Neuronal stem cell (in vitro differentiated cells): ENCODE data around the gene SNX6.

ENCODE experiments used
- DNase-seq: peaks from one replicate; pipeline ENCODE4 v3.0.0-alpha.2; 2013; ENCODE audit warnings: low spot score
- H2AFZ ChIP-seq: one replicate; pipeline ENCODE4 v1.6.1; 2013; ENCODE audit warnings: mild to moderate bottlenecking, low read length, inconsistent platforms
- H2AK5ac ChIP-seq: 2 replicates; pipeline ENCODE4 v1.6.1; 2013; ENCODE audit warnings: low read depth, mild to moderate bottlenecking, inconsistent platforms, low read length, moderate library complexity, mixed read lengths
- H2BK120ac ChIP-seq: 2 replicates; pipeline ENCODE4 v1.6.1; 2013; ENCODE audit warnings: low read depth, mild to moderate bottlenecking, inconsistent platforms, low read length, moderate library complexity, mixed read lengths
- H2BK12ac ChIP-seq: one replicate; pipeline ENCODE4 v1.6.1; 2013; ENCODE audit warnings: low read length, inconsistent platforms
- H2BK15ac ChIP-seq: 2 replicates; pipeline ENCODE4 v1.6.1; 2013; ENCODE audit warnings: mild to moderate bottlenecking, low read length, inconsistent platforms, mixed read lengths
- H2BK5ac ChIP-seq: one replicate; pipeline ENCODE4 v1.6.1; 2013; ENCODE audit warnings: inconsistent platforms, mild to moderate bottlenecking, low read length, moderate library complexity
- H3K14ac ChIP-seq: one replicate; pipeline ENCODE4 v1.6.1; 2013; ENCODE audit warnings: low read length, inconsistent platforms
- H3K18ac ChIP-seq: 2 replicates; pipeline ENCODE4 v1.6.1; 2013; ENCODE audit warnings: low read length, inconsistent platforms
- H3K23ac ChIP-seq: 2 replicates; pipeline ENCODE4 v1.6.1; 2013; ENCODE audit warnings: low read depth, mild to moderate bottlenecking, mixed read lengths, low read length, inconsistent platforms; ENCODE audit not compliant: poor library complexity
- H3K27ac ChIP-seq: replicated peaks from 3 replicates; pipeline ENCODE4 v1.5.1; 2013; ENCODE audit warnings: low read length, inconsistent platforms
- H3K27me3 ChIP-seq, 3 experiments: 2 replicates each; pipeline ENCODE4 v1.6.1; 2013; ENCODE audit warnings: low read length in 3 of 3, mild to moderate bottlenecking in 2 of 3, inconsistent platforms in 1 of 3, low read depth in 1 of 3, mixed read lengths in 1 of 3, moderate library complexity in 1 of 3; ENCODE audit not compliant: control insufficient read depth in 3 of 3, insufficient read depth in 3 of 3
- H3K36me3 ChIP-seq, 2 donors: replicated peaks in 1 of 2; 2 replicates each; pipeline ENCODE4 v1.6.1; 2013; ENCODE audit warnings: low read length in 2 of 2; ENCODE audit not compliant: control insufficient read depth in 2 of 2, insufficient read depth in 2 of 2
- H3K4ac ChIP-seq: 2 replicates; pipeline ENCODE4 v1.6.1; 2013; ENCODE audit warnings: inconsistent platforms, mild to moderate bottlenecking, low read length, moderate library complexity
- H3K4me1 ChIP-seq, 2 donors: 1 replicate in 1 of 2; 2 replicates in 1 of 2; pipeline ENCODE4 v1.6.1; 2013; ENCODE audit warnings: low read length in 2 of 2, low read depth in 1 of 2; ENCODE audit not compliant: control insufficient read depth in 2 of 2, insufficient read depth in 1 of 2
- H3K4me2 ChIP-seq: one replicate; pipeline ENCODE4 v1.6.1; 2013; ENCODE audit warnings: mild to moderate bottlenecking, low read length, inconsistent platforms; ENCODE audit not compliant: insufficient read depth, poor library complexity, severe bottlenecking
- H3K4me3 ChIP-seq, 2 donors: 2 replicates each; pipeline ENCODE4 v1.5.1; 2013; ENCODE audit warnings: low read length in 2 of 2, mild to moderate bottlenecking in 2 of 2, inconsistent platforms in 1 of 2, moderate library complexity in 1 of 2
- H3K79me1 ChIP-seq: one replicate; pipeline ENCODE4 v1.6.1; 2013; ENCODE audit warnings: low read depth, mild to moderate bottlenecking, inconsistent platforms, low read length, moderate library complexity
- H3K9ac ChIP-seq: one replicate; pipeline ENCODE4 v1.6.1; 2013; ENCODE audit warnings: mild to moderate bottlenecking, low read depth, low read length, inconsistent platforms; ENCODE audit not compliant: poor library complexity
- H3K9me3 ChIP-seq, 2 donors: replicated peaks in 1 of 2; 2 replicates each; pipeline versions ENCODE3 to v1.6.1; 2013; ENCODE audit warnings: low read length in 2 of 2, mild to moderate bottlenecking in 2 of 2, inconsistent platforms in 1 of 2, low read depth in 1 of 2, mixed read lengths in 1 of 2, moderate library complexity in 1 of 2; ENCODE audit not compliant: control insufficient read depth in 2 of 2, insufficient read depth in 1 of 2
- H4K8ac ChIP-seq: one replicate; pipeline ENCODE4 v1.6.1; 2013; ENCODE audit warnings: low read depth, mild to moderate bottlenecking, inconsistent platforms, low read length, moderate library complexity
- H4K91ac ChIP-seq: one replicate; pipeline ENCODE4 v1.6.1; 2013; ENCODE audit warnings: low read length, low read depth, mild to moderate bottlenecking, inconsistent platforms; ENCODE audit not compliant: poor library complexity
- whole genome bisulfite sequencing, 2 donors: extraction: QIAGEN DNeasy Blood & Tissue Kit; methylation state at CpG; one replicate each; pipeline ENCODE4 v1.1.7; 2013; ENCODE audit warnings: missing lambda C conversion rate in 2 of 2, mixed read lengths in 1 of 2; ENCODE audit not compliant: insufficient read length in 2 of 2, insufficient replicate concordance in 1 of 2; ENCODE audit errors: extremely low coverage in 2 of 2; 5-methylcytosine and 5-hydroxymethylcytosine counted together

The SNX6 gene

GRCh38 chr14:34614638-34615037 is 15.3 kb downstream of the SNX6 start:
- no peak overlapping the region for H2BK12ac ChIP-seq
- H2BK5ac ChIP-seq = no peak overlapping the region
- peaks cover 2% of the 10 kb centered on the region for H3K79me1 ChIP-seq
- H2AK5ac ChIP-seq = no peak overlapping the region
- no peak overlapping the region for H3K18ac ChIP-seq
- H2BK120ac ChIP-seq = no peak overlapping the region
- no peaks in the 10 kb centered on the region for H3K9me3 ChIP-seq
- no peak overlapping the region for H2AFZ ChIP-seq
- WGBS, 2 donors = no CpG with 5 or more reads among the region's 4 CpGs
- no peak overlapping the region for H3K14ac ChIP-seq
- H3K23ac ChIP-seq = no peak overlapping the region
- no peak overlapping the region for H4K91ac ChIP-seq
- H3K27me3 ChIP-seq = no peaks in the 10 kb centered on the region
- no peak overlapping the region for H3K4me3 ChIP-seq
- no peaks in the 10 kb centered on the region for H3K4me1 ChIP-seq
- no peak for DNase-seq
- no peak overlapping the region for H3K4me2 ChIP-seq
- no peak overlapping the region for H2BK15ac ChIP-seq
- no peak overlapping the region for H3K9ac ChIP-seq
- no peak overlapping the region for H4K8ac ChIP-seq
- H3K36me3 ChIP-seq = peaks cover 2 to 59% of the 10 kb centered on the region in 2 donors
- no peak overlapping the region for H3K4ac ChIP-seq
- H3K27ac ChIP-seq = no peak overlapping the region

GRCh38 chr14:34610101-34610500 is 19.8 kb downstream of the SNX6 start:
- H3K27ac ChIP-seq = no peak overlapping the region
- H3K23ac ChIP-seq = no peak overlapping the region
- no peaks in the 10 kb centered on the region for H3K4me1 ChIP-seq
- no peak overlapping the region for H2BK15ac ChIP-seq
- no peak overlapping the region for H2BK120ac ChIP-seq
- no peak overlapping the region for H3K4me3 ChIP-seq
- no peak overlapping the region for H3K9ac ChIP-seq
- no peak overlapping the region for H3K18ac ChIP-seq
- no peak overlapping the region for H4K91ac ChIP-seq
- no peaks in the 10 kb centered on the region for H3K27me3 ChIP-seq
- no peak overlapping the region for H2AFZ ChIP-seq
- H3K4ac ChIP-seq = no peak overlapping the region
- peaks cover 5 to 64% of the 10 kb centered on the region in 2 donors for H3K36me3 ChIP-seq
- no peak overlapping the region for H2BK5ac ChIP-seq
- no peaks in the 10 kb centered on the region for H3K9me3 ChIP-seq
- no peak overlapping the region for H3K4me2 ChIP-seq
- H2AK5ac ChIP-seq = no peak overlapping the region
- no CpG with 5 or more reads among the region's 3 CpGs for WGBS, 2 donors
- no peak overlapping the region for H3K14ac ChIP-seq
- no peak for DNase-seq
- no peak overlapping the region for H2BK12ac ChIP-seq
- no peak overlapping the region for H4K8ac ChIP-seq
- no peaks in the 10 kb centered on the region for H3K79me1 ChIP-seq

GRCh38 chr14:34605461-34605860 is 24.5 kb downstream of the SNX6 start:
- no peak overlapping the region for H3K4me3 ChIP-seq
- no peak overlapping the region for H4K91ac ChIP-seq
- H2AFZ ChIP-seq = no peak overlapping the region
- no peak overlapping the region for H2AK5ac ChIP-seq
- no peak overlapping the region for H2BK120ac ChIP-seq
- DNase-seq = no peak
- no peak overlapping the region for H3K4ac ChIP-seq
- no peaks in the 10 kb centered on the region for H3K9me3 ChIP-seq
- no peak overlapping the region for H3K9ac ChIP-seq
- H3K23ac ChIP-seq = no peak overlapping the region
- H3K18ac ChIP-seq = no peak overlapping the region
- no peak overlapping the region for H2BK5ac ChIP-seq
- H3K4me1 ChIP-seq = no peaks in the 10 kb centered on the region
- no peaks in the 10 kb centered on the region for H3K79me1 ChIP-seq
- H2BK15ac ChIP-seq = no peak overlapping the region
- H3K4me2 ChIP-seq = no peak overlapping the region
- H3K36me3 ChIP-seq = peaks cover 12 to 92% of the 10 kb centered on the region in 2 donors
- WGBS, 2 donors = 100% methylated on average over 1 of the region's 2 CpGs; no CpG with 5 or more reads in 1 of the 2 donors
- no peak overlapping the region for H2BK12ac ChIP-seq
- H3K14ac ChIP-seq = no peak overlapping the region
- no peak overlapping the region for H3K27ac ChIP-seq
- H4K8ac ChIP-seq = no peak overlapping the region
- no peaks in the 10 kb centered on the region for H3K27me3 ChIP-seq

GRCh38 chr14:34604995-34605394 is 25.0 kb downstream of the SNX6 start:
- H3K23ac ChIP-seq = no peak overlapping the region
- H2BK15ac ChIP-seq = no peak overlapping the region
- no CpG with 5 or more reads among the region's 1 CpG for WGBS, 2 donors
- no peak overlapping the region for H3K27ac ChIP-seq
- no peak overlapping the region for H2BK120ac ChIP-seq
- no peak overlapping the region for H4K91ac ChIP-seq
- H3K4me1 ChIP-seq = no peaks in the 10 kb centered on the region
- H3K4me2 ChIP-seq = no peak overlapping the region
- H2BK12ac ChIP-seq = no peak overlapping the region
- no peaks in the 10 kb centered on the region for H3K27me3 ChIP-seq
- no peaks in the 10 kb centered on the region for H3K79me1 ChIP-seq
- H3K18ac ChIP-seq = no peak overlapping the region
- no peak for DNase-seq
- no peak overlapping the region for H2BK5ac ChIP-seq
- peaks cover 14 to 92% of the 10 kb centered on the region in 2 donors for H3K36me3 ChIP-seq
- H2AFZ ChIP-seq = no peak overlapping the region
- no peak overlapping the region for H3K14ac ChIP-seq
- no peak overlapping the region for H3K4ac ChIP-seq
- no peaks in the 10 kb centered on the region for H3K9me3 ChIP-seq
- no peak overlapping the region for H3K9ac ChIP-seq
- no peak overlapping the region for H2AK5ac ChIP-seq
- no peak overlapping the region for H3K4me3 ChIP-seq
- H4K8ac ChIP-seq = no peak overlapping the region
